Stimulated activated CD4-positive, alpha-beta T cell treated with anti-CD3 and anti-CD28 coated beads, Interleukin-1b, Interleukin-23, amount 100 ng/mL, for 24 hours (primary cell): Measurements from ENCODE around the gene NKAIN4.

Experiments
- DNase-seq, 4 experiments: peaks; one replicate each; pipeline ENCODE4 v3.0.0-alpha.2; 2020; ENCODE audit warnings: low read depth in 4 of 4, low spot score in 1 of 4

Gene NKAIN4

DNA sequence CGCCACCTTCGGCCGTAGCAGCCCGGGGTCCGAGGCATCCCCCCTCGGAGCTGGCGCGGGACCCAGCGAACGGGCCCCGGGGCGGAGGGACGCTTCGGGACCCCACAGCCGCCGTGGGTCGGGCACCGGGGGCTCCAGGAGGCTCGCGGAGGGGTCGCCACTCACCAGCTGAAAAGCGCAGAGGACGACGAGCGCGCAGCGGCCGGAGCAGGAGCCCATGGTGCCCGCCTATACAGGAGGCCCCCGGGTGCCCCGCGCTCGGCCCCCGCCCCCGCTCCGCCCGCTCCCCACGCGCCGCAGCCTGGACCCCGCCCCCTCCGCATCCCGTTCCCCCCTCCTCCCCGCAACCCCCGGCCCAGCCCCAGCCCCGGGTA, at the start of gene NKAIN4:
TSS of gene NKAIN4 (minus strand) at position 232 of the 374 bp plus-strand sequence. CDS start at position 219, 13 bp downstream.
- no peak for DNase-seq

GRCh38 chr20:63303095-63303666, 48.9 kb upstream of the NKAIN4 start:
- no peak for DNase-seq

GRCh38 chr20:63301671-63302070, 47.4 kb upstream of the NKAIN4 start:
- DNase-seq, result no peak

GRCh38 chr20:63298731-63299312, 44.6 kb upstream of the NKAIN4 start:
- DNase-seq, result no peak

- no peak for DNase-seq
These were observed 43.7 kb upstream of the NKAIN4 start for GRCh38 chr20:63297796-63298572.

- DNase-seq, result no peak
These were observed 43.1 kb upstream of the NKAIN4 start for GRCh38 chr20:63297371-63297781.

DNA sequence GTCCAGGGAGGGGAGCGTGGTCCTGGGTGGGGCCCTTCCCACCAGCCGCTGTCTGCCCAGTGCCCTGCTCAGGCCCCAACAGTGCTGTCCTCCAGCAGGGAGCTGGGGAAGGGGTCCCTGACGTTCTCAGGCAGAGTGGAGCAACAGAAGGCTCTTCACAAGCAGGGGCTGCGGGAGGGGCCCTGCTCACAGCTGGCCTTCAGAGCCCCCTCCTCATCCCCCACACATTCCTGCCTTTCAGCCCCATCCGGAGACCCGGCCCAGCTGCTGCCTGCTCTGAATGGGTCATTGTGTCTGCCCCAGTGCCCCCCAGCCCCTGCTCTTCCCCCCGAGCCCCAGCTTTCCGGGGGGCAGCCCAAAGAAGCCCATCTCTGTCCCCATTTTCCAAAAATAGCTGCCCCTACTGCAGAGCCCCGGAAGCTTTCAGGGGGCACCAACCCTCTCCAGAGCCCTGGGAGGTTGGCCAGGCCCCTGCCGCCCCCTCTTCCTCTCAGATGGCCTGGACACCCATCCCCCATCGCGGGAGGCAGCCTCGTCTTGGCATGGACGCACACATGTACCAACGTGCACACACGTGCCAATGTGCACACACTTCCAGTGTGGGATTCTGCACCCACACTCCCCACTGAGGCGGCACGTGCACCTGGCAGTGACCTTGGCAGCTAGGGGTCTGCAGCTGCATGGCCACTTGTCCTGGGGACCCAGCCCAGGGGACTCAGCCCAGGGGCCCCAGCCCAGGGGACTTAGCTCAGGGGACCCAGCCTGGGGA, 42.5 kb upstream of the NKAIN4 start:
- DNase-seq, result no peak

DNA sequence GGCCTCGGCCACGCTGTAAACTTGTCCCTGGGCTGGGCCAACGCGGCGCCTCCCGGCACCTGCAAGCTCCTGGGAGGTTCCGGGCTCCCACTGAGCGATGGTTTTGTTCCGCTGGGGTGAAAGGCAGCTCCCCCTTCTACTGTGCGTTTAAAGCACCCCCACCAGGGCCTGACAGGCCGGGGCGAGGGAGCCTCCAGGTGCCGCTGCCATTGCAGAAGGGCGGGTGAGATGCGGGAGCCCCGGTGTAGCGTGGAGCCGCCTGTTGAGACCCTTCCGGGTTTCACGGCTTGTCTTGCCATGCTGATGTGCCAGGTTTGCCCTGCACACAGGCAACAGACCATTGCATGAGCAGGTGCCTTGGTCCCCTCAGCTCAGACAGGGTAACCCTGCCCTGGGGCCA, 41.6 kb upstream of the NKAIN4 start:
- DNase-seq, result no peak

GRCh38 chr20:63295422-63295821, 41.2 kb upstream of the NKAIN4 start:
- no peak for DNase-seq

GRCh38 chr20:63295018-63295417, 40.8 kb upstream of the NKAIN4 start:
- DNase-seq, result no peak

DNA sequence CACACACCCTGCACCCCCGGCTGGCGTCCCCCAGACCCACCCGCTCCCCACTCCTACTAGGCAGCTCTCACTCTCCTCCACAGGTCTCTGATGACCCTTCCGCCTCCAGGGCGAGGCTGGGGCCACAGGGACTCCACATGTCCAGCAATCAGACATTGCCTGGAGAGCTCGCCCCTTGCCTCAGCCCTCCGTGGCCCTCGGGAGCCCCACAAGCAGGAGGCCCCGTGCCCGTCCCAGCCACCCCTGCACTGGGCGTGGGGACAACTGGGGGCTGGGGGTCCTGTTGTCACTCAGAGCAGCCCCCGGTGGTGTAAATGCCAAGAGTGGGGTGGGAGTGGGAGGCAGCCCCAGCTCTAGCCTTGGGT, 40.3 kb upstream of the NKAIN4 start:
- DNase-seq, result no peak

DNA sequence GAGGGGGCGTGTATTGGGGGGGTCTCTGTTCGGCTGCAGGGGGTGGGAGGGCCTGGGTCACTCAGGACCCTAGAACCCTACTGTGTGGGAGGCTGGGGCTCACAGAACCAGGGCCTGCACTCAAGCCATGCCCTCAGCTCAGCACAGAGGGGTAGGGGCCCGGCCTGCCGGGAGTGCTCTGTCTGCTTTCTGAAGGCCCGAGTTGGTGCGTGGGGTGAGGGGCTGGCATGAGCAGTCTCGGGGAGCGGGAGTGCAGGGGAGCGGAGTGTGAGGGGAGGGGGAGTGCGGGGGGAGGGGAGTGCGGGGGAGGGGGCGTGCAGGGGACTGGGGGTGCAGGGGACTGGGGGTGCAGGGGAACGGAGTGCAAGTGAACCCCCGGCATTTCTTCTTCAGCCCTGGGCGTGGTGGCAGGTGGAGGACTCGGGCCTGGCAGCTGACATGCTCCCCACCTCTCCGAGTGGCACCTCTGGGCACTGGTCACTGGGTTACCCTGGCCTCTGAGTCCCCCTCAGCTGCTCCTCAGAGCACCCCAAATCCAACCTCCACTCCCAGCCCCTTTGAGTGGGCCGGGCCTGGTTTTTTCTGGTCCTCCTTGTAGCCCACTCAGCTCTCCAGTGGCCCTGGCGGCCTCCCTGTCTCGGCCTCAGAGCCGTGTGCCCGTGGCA, 39.7 kb upstream of the NKAIN4 start:
- no peak for DNase-seq

GRCh38 chr20:63293456-63293855, 39.2 kb upstream of the NKAIN4 start:
- no peak for DNase-seq

DNA sequence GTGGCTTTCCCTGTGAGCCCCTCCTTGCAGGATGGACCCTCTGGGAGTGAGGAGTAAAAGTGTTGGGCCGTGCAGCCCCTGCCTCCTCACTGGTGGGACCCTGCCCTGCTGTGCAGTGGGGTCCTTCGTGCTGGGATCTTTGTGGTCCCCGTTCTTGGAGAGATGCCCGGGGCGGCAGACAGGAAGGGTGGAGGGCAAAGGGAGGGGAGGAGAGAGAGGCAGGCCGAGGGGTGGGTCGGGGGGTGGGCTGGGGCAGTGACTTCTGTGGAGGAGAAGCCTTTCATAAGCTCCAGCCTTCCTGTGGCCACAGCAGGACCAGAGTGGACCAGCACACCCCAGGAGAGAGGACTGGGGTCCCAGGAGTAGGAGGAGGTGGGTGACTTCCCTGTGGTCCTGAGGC, 38.6 kb upstream of the NKAIN4 start, which contains the start of gene COL20A1:
TSS of gene COL20A1 (plus strand) at position 283 of the 400 bp plus-strand sequence. CDS start 1,922 bp downstream, outside the sequence.
- DNase-seq, result no peak

DNA sequence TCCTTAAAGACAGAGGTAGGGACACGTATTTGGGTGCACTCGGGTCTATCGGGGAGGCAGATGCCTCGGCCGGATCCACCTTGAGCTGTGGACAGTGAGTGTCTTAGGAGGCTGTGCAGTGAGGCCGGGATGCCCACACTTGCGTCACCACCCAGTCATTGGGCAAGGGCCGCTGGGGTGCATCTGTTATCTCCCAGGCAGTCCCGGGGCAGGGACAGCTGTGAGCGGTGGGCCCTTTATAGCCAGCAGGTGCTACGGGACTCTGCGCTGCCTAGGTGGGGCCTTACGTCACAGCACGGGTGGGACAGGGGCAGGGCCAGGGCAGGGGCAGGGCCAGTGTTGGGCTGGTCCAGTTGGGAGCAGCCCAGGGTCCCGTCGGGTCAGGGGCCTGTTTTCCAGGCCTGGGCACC, 38.0 kb upstream of the NKAIN4 start:
- no peak for DNase-seq

- no peak for DNase-seq
These were observed 37.5 kb upstream of the NKAIN4 start for GRCh38 chr20:63291811-63292210.

GRCh38 chr20:63290677-63291472, 36.6 kb upstream of the NKAIN4 start:
- DNase-seq, result peak; percentile 30 to 53 (median 48)

- no peak for DNase-seq
These were observed 35.9 kb upstream of the NKAIN4 start for GRCh38 chr20:63290136-63290676.

- no peak for DNase-seq
These were observed 35.3 kb upstream of the NKAIN4 start for GRCh38 chr20:63289311-63290135.
